Activated CD8-positive, alpha-beta memory T cell treated with anti-CD3 and anti-CD28 coated beads, Interleukin-2, amount 50 U/mL, for 4 hours (primary cell): ENCODE results near the gene ADGRB3.

Experiments used
- DNase-seq: peaks from one replicate; pipeline ENCODE4 v3.0.0-alpha.2; 2020

ADGRB3 gene

DNA sequence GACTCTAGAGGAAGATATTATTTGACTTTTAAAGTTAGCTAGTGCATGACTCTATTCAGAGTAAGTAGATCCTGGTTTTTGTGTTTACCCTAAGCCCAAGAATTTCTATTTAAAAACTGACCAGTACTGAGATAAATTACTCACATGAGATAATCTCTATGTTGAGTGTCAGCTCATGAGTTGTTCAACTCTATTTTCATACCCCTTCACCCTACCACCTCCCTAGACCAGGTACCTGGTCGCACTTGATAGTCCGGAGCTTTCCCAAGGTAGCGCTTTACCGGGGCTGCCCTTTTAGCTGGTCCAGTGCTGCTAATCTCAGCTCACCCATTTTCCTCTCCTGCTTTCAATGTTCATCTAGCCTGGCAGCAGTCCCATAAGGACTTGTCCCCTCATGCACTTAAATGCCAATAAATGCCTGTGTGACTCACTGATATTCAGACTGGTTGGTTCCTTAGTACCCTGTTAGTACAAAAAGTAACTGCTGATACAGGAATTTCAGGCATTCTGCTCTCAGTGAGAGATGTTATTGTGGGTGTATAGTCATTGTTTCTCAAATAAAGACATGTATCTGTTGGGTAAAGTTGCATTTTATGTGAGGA lies 503.9 kb downstream of the ADGRB3 start:
- no peak for DNase-seq

- no peak for DNase-seq
Observed at GRCh38 chr6:69145062-69145461, 510.0 kb downstream of the ADGRB3 start.

DNA sequence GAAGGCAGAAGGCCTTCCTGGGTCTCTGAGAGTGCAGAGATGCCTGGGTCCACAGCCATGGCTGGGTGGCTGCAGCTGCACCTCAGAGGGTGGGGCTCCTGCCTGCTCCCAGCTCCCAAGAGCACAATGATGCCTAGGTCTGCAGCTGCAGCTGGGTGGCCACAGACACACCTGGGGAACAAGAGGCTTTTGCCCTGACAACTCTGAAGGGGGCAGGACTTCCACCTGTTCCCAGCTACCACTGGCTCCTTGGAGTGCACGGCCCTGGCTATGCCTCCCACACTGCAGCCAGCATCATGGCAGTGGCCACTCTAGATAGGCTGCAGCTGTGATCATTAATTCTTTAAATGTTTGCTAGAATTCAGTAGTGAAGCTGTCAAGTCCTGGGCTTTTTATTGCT lies 511.3 kb downstream of the ADGRB3 start:
- DNase-seq = no peak

GRCh38 chr6:69155467-69155866 lies 520.4 kb downstream of the ADGRB3 start:
- DNase-seq = no peak

GRCh38 chr6:69162811-69163210 lies 527.7 kb downstream of the ADGRB3 start:
- DNase-seq = no peak

- DNase-seq = no peak
Observed at GRCh38 chr6:69164564-69165229, 529.6 kb downstream of the ADGRB3 start.

DNA sequence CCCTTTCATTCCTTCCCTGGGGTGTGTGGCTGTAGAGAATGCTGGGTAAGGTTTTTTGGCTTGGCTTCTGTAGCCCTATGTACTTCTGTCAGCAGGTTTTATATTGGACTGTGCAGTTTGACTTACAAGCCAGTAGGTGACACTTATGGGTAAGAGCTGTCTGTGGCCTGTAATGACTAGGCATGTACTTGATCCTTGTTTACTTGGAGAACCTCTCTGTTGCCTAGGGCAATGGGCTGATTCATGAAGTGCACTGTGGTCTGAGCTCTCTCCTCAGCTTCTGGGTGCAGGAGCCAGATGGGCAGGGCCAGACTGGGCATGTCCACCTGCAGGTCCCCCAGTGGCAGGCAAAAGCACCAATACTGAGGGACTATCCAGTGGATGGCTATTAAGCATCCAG lies 544.6 kb downstream of the ADGRB3 start:
- DNase-seq = no peak

- DNase-seq = no peak
Observed at GRCh38 chr6:69180361-69181067, 545.4 kb downstream of the ADGRB3 start.

GRCh38 chr6:69181964-69182363 lies 546.9 kb downstream of the ADGRB3 start:
- DNase-seq = no peak

GRCh38 chr6:69185276-69185675 lies 550.2 kb downstream of the ADGRB3 start:
- no peak for DNase-seq

GRCh38 chr6:69202768-69203167 lies 567.7 kb downstream of the ADGRB3 start:
- no peak for DNase-seq

DNA sequence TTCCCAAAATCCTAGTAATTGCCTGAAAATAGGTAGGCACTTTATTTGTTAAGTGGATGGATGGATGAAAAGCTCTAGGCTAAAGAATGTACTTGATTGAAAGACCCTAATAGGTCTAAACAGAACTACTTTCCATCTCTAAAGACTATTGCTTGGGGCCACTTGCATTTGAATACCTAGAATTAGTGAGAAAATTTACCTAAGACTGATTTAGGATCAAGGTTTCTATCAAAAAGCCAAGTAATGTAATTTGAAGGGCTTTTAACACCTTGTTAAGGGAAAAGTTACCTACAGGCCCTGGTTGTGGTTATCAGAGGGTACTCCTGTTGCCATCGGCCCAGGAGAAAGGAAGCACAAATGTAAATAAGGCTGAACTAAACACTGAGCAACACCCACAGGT lies 581.0 kb downstream of the ADGRB3 start:
- DNase-seq = no peak

DNA sequence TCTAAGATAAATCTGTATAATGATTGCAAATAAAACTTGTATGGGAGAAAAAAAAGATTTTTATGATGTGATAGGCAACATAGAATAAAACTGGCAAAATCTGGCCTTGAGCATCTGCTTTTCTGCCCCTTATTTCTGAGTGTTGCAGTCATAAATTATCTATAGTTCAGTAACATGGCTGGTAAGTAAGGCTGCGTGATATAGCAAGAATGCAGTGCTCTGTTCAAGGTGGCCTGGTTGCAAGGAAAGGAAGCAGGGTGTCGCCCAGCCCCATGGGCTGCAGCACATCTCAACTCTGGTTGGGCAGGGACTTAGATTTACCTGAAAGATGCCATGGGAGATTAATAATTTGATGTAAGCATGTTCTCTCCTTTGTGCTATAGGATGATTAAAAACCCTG lies 582.3 kb downstream of the ADGRB3 start:
- no peak for DNase-seq

DNA sequence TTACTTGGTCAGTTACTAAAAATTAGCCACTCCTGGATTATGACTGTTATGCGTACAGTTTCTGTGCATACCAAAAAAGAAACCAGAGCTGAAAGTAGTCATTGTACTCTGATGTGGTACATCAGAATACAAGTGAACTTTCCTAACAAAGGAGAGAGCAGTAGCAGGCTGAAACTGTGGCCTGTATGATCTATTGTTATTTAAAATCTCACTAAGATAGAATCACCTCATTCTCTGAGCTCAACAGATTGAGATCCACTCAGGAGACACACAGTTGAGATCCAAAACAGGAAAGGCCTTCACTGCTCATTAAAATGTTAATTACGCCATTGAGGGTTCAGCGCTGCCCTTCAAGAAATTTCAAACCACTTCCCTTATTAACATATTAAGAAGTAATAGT lies 585.3 kb downstream of the ADGRB3 start:
- no peak for DNase-seq

DNA sequence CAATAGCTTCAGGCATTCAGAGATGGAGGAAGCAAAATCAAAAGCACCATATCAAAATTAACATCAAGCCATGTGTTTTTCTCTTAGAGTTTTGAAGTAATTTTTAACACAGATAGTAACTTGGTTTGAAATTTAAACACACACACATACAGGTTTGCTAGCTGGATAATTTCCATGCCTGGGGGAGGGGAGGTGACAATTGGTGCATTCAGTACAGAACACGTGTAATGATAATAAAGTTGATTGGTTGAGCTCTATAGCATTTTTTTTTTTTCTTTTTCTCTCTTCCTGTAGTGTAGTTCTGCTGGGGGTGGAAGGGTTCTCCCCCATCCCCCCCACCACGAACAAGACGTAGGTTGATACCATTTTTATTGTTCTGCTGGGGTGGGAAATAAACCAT lies 596.9 kb downstream of the ADGRB3 start:
- DNase-seq = no peak

- DNase-seq = no peak
Observed at GRCh38 chr6:69232496-69232895, 597.4 kb downstream of the ADGRB3 start.

DNA sequence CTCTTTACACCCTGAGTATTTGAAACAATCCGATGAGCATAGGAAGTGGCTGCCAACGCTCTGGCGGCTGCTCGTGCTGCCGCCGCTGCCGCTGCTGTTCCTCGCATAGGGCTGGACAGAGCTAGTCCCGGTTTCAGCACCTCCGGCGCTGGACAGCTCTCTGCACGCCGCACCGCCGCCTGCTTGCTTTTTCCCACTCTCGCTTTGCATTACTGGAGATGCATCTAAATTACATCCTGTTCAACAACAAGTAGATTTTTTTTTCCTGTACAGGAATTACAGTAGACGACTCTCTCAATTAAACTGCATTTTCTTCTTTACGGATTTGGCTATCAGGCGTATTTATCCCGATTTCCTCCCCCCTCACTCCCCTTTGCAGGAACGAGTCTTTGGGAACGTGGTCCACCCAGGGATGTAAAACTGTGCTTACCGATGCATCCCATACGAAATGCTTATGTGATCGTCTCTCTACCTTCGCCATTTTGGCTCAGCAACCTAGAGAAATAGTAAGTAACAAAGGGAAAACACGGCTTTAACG lies 597.9 kb downstream of the ADGRB3 start:
- peak; percentile 15 for DNase-seq

DNA sequence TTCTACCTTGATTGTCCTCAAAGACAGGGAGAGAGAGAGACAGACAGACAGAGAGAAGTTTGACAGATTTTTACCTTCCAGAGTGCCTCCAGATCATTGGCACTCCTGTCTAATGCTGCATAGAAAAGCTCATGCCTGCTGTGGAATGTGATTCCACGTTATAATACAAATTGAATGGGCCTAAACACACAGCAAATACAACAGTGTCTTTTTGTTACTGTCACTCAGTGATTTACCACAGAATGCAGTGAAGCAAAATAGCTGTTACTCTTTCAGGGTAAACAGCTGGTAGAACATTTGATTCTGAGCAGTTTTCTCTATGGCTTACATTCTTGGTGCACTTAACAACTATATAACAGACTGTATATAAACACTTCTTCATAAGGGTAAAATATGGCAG lies 603.0 kb downstream of the ADGRB3 start:
- DNase-seq = no peak

DNA sequence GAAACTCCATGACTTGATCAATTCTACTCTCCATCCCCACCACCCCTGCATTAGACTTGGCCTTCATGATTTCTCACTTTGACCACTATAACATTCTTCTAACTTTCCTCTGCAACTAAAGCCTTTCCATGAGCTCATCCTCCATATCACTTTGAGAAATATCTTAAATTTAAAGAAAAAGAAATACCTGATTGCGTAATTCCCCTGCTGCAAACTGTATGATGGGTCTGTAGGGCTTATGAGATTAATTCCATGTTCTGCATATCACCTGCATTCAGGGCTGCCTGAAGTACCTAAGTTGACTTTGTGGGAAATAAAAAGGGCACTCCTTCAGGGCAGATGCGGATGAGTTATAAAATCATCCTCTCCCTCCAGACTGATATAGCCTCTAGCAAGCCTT lies 611.9 kb downstream of the ADGRB3 start:
- DNase-seq = no peak

GRCh38 chr6:69261010-69261409 lies 625.9 kb downstream of the ADGRB3 start:
- DNase-seq = no peak

GRCh38 chr6:69263297-69263696 lies 628.2 kb downstream of the ADGRB3 start:
- no peak for DNase-seq

DNA sequence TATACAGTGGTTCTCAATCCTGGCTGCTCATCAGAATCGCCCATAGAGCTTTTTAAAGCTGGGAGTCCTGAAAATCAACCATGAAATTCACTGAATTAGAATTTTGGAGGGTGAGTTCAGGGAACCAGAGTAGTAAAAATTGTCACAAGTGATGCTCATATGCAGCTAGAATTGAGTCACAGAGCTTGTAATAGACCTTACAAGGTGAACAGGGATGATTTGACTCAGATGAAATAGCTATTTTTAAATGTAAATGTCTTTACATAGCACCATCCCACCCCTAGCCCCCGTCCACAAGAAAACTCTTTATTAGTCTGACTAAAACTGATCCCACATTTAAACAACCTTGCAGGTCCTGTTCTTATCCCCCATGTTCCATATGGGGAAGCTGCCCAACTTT lies 630.0 kb downstream of the ADGRB3 start:
- DNase-seq = no peak

DNA sequence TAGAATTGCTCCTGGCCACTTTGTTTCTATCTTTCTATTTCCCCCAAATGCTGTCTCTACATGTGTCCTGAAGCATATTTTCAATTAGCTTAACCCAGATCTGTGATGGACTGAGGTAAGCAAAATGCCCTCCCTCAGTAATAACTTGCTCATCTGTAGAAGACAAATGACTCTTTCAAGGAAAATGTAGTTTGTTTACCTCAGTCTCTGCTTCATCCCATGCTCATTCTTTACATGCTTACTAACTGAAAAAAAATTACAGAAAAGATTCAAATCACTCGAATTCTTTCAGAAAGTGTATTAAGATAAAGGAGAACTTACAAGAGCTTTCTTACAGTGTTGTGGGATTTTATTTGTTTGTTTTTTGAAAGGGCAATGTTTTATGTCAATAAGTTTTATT lies 630.6 kb downstream of the ADGRB3 start:
- no peak for DNase-seq

DNA sequence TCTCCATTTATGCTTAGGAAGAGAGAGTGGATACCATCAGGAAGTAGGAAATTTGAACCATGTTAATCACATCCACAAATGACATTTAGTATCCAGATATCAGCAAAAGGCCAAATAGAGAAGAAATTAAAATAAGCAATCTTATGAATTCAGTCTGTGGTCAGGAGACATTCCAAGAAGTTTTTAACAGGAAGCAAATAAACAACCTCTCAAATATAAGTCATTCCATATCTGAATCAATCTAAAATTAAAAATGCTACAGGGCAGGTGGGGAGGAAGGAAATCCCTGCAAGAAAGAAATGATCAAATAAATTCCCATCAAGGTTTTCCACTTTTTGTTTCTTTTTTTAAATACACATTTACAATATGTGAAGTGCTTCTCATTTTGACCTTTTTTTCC lies 641.1 kb downstream of the ADGRB3 start:
- DNase-seq = no peak
